ENCODE data around the gene ATG4A.

- no peak for TF ChIP-seq CTCF (conservative IDR thresholded peaks at IDR 0.05 in 1 of 2, IDR thresholded peaks at IDR 0.05 in 1 of 2; ENCODE audit: extremely low read depth in 1 of 2, insufficient read depth in 1 of 2, low read depth in 1 of 2, low read length in 2 of 2)
- TF ChIP-seq EZH2 (IDR thresholded peaks at IDR 0.05; ENCODE audit: borderline replicate concordance, low read length) = no peak
These were observed 65.4 kb downstream of the ATG4A start for GRCh38 chrX:108156934-108157466.

All from mammary epithelial cell (primary cell).